GM18511 (cell line): ENCODE results near the gene ADAMTS3.
"Not testable (repeated sequence)": the region's sequence is repeated elsewhere in the genome, so short reads cannot be mapped to it uniquely, and the experiment has no call there.

Source experiments
- ATAC-seq: cut with Tn5 transposase; IDR thresholded peaks from one replicate; pipeline ENCODE4 v1.9.1; 2021; ENCODE audit warnings: mild to moderate bottlenecking, moderate library complexity; ENCODE audit not compliant: unreplicated experiment

ADAMTS3 gene

GRCh38 chr4:72484981-72485380, 84.0 kb downstream of the ADAMTS3 start:
- ATAC-seq, result no peak

GRCh38 chr4:72473434-72473900, 95.6 kb downstream of the ADAMTS3 start:
- ATAC-seq, result no peak

DNA sequence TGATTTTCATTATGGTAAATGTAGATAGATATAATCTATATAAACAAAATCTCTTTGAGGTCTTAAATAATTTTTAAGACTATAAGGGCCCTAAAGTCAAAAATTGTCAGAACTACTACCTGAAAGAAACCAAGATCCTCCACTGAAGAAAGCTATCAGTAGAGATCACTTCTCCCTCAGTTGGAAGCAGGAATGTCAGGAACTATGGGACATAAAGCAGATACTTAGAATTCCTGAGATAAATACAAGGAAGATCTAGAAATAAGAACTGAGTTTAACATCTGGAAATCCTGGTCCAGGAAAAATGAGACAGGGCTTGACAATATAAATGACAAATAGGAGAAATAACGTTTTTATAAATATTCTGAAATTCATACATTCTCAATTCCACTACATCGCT, 97.2 kb downstream of the ADAMTS3 start:
- no peak for ATAC-seq

GRCh38 chr4:72468904-72469502, 100.0 kb downstream of the ADAMTS3 start:
- ATAC-seq, result peak; percentile 51

GRCh38 chr4:72467633-72468032, 101.4 kb downstream of the ADAMTS3 start:
- ATAC-seq, result no peak

DNA sequence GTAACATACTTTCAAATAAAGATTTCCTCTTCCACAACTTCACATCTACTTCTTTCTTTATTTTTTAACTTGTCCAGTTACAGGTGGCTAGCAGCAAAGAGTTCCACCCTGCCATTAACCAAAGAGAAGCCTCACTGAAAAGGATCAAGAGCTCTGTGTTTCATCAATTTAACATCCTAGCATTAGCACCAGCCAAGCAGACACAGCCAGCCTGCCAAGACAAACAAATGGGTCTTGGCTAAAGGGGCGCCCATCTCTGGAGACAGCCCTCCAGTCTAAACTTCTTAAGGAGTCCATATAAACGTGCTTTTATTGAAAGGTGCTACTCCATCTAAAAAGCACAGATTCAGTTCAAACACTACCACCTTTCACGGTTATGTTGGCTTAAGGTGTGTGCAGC, 105.3 kb downstream of the ADAMTS3 start:
- no peak for ATAC-seq

- ATAC-seq, result no peak
These were observed 111.9 kb downstream of the ADAMTS3 start for GRCh38 chr4:72457158-72457557.

GRCh38 chr4:72451349-72451748, 117.7 kb downstream of the ADAMTS3 start:
- ATAC-seq, result no peak

DNA sequence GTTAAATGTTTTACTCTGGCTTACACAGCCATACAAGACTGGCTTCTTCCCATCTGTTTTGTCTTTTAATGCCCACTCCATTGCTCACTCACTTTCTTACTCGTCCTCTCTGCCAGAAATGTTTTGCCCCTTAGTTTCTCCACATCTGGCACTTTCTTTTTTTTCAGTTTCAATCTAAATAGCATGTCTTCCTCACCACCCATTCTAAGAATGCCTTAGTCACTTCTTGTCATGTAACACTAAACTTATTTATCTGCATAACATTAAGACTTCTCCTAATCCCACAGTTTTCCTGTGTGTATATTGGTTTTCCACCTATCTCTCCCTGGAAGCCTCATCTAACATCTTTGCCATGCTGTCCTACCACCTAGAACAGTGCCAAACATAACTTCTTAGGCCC, 119.3 kb downstream of the ADAMTS3 start:
- no peak for ATAC-seq

- no peak for ATAC-seq
These were observed 120.8 kb downstream of the ADAMTS3 start for GRCh38 chr4:72448231-72448630.

GRCh38 chr4:72446353-72447055, 122.5 kb downstream of the ADAMTS3 start:
- ATAC-seq, result no peak

DNA sequence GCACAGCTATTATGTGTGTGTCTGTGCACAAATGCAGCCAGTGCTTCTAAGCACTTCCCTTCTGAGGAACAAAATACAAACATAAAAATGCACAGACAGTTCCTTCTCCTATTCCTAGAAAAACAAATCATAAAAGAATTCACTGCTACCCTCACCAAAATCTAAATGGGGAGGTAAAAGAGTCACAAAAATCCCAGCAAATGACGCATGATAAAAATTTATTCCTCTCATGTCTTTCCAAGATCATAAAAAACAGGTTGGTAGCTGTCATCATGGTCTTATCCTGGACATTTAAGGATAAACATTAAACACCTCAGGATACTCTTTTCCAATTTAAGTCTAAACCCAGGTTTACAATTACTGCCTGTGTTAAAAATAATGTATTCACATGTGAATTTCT, 124.9 kb downstream of the ADAMTS3 start:
- no peak for ATAC-seq

DNA sequence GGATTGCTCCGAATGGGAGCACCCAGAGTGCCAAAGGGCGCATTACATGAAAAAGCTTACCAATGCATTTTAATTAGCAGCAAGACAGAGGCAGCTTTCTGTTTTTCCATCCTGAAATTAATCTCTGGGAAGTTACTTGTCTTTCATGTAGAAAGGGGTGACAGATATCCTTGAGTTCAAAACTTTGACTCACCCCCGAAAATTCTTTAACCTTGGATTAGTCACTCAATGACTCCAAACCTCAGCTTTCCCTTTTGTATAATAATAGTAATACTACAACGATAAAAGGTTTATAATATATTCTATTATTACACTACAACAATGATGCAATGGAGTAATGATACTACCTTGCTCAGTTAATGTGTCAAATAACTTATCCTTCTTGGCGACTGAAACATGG, 126.3 kb downstream of the ADAMTS3 start:
- no peak for ATAC-seq

DNA sequence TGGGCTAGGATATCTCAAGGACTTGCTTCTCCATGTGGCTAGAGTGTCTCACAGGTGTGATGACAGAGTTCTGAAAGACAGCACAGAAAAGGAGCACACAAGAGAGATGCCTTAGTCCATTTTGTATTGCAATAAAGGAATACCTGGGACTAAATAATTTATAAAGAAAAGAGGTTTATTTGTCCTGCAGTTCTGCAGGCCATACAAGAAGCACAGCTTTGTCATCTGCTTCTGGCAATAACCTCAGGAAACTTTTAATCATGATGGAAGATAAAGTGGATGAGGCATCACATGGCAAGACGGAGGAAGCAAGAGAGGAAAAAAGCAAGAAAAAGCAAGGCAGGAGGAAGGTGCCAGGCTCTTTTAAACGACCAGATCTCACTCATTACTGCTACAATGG, 126.9 kb downstream of the ADAMTS3 start:
- ATAC-seq, result no peak

DNA sequence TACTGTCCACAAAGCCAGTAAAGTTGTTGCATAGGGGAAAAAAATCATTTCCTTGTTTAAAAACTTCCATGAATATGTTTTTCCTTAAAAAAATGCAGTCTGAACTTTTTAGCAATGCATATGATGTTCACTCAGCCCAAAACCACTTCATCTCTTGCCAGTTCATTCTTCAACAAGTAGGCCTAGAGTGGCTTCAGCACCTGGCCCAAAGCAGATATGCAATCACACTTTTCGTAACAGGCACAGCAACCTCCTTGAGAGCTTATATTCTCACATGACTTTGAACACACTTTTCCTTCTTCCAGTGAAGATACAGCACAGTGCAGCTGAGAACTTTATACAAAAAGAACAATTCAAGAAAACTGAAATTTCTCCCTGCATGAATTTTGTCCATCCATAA, 128.6 kb downstream of the ADAMTS3 start:
- ATAC-seq, result no peak

GRCh38 chr4:72432975-72433374, 136.0 kb downstream of the ADAMTS3 start:
- ATAC-seq, result no peak

DNA sequence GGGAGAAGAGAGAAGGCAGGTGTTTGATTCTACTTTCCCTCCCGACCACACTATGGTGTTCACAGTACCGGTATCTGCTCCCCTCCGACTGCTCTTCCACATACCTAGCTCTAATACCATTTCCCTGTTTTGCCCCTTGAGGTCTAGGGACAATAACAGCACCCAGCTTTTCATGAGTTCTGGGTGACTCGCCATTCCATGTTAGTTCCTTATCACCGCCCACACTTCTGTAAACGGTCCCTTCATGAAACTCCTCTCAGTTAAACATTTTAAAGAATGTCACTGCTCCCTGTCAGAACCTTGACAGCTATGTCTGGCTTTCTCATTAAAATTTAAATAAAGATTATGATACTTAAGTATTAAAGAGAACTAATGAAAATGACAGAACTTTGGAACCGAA, 136.7 kb downstream of the ADAMTS3 start:
- ATAC-seq, result no peak

- ATAC-seq, result no peak
These were observed 138.0 kb downstream of the ADAMTS3 start for GRCh38 chr4:72430988-72431387.

GRCh38 chr4:72430050-72430449, 139.0 kb downstream of the ADAMTS3 start:
- ATAC-seq, result no peak

GRCh38 chr4:72429397-72429889, 139.6 kb downstream of the ADAMTS3 start:
- no peak for ATAC-seq

DNA sequence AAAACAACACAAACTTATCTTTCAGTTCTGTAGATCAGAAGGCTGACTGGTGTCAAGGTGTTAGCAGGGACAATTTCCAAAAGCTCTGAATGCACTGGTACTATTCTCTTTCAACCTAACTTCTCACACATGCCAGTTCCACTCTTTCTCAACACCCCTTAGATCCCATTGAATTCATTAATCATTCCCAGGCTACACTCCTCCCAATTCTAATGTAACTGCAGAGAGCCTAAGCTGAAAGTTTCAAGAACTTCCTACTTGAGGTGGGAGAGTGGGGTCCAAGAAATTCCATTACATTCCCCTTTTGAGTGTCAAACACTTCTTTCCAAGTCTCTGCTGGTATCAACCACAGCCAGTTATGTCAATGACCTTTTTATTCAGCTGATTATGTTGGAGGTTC, 142.0 kb downstream of the ADAMTS3 start:
- ATAC-seq, result no peak

DNA sequence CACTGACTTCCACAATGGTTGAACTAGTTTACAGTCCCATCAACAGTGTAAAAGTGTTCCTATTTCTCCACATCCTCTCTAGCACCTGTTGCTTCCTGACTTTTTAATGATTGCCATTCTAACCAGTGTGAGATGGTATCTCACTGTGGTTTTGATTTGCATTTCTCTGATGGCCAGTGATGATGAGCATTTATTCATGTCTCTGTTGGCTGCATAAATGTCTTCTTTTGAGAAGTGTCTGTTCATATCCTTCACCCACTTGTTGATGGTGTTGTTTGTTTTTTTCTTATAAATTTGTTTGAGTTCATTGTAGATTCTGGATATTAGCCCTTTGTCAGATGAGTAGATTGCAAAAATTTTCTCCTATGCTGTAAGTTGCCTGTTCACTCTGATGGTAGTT, 143.1 kb downstream of the ADAMTS3 start:
- ATAC-seq, result not testable (repeated sequence)

DNA sequence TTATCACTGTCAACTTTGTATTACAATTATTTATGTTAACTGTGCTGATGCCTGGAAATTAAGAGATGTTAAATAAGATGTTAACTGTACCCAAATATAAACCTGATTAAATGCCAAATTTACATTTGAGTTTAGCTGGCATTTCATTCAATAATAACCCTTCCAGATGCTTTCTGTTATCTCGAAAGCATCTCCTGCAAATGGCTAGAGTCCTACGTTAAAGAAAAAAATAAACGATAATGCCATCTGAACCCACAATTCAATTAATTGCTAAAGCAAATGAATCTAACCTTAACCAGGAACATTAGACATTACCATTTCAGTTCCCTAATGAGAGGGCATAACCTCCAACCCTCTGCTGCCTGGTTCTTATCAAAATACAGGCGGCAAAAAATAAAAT, 145.0 kb downstream of the ADAMTS3 start:
- no peak for ATAC-seq
